Ammon's horn (tissue), 1 donor: ENCODE data around the gene PTAFR.
"Not testable (repeated sequence)": the region's sequence is repeated elsewhere in the genome, so short reads cannot be mapped to it uniquely, and the experiment has no call there.

Source experiments
- DNase-seq: peaks from one replicate; pipeline ENCODE4 v3.0.0-alpha.2; 2016; ENCODE audit warnings: low spot score

Gene PTAFR

DNA sequence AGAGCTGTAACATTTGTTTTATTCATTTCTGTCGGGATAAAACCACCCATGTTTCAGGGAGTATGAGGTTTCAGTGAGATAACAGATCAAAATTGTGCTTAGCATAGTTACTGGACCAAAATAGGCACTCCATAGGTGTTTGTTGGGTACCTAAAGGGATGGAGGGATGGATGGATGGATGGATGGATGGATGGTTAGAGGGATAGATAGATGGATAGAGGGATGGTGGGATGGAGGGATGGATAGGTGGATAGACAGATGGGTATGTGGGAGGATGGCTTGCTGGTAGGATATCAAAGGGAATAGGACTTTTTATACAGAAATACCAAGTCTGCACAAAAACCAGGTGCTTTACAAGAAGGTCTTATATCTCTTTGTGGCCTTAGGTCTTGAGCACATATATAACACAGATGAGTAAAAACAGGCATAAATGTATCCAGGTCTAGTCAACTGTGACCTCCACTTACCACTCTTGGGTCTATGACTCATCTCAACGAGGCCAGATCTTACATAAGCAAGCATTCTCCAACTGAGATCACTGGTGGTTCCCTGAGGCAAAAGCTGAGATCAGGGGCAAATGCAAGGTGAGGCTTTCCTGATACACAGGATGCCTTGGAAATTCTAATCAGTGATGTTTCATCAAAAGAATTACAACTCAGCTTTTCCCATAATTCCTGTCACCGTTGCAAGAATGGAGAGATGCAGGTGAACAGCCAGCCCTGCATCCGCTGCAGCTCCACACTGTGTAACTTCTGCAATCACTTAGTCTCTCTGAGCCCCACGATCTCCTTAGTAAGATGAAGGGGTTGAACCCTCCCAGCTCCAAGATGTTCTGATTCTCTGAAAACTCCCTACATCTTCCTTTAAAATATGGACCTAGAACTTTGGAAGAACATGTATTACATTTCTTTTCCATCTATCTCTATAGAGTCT lies 32.0 kb downstream of the PTAFR start:
- DNase-seq, result no peak

- DNase-seq, result no peak
Observed at GRCh38 chr1:28143496-28144202, 32.8 kb downstream of the PTAFR start.

DNA sequence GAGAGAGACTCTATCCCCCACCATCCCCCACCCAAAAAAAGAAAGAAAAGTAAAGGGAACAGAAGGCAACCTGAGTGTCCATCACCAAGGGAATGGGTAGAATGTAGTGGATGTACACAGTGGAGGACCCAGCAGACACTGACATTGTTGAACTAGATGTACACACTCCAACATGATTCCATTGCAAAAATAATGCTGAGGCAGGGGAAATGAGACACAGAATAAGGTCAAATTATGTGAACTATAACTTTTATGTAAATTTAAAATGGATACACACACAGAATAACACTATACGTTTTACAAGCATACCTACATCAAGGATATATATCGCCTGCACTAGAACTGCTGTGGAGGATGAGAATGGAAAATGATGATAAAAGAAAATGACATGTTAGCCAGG lies 34.8 kb downstream of the PTAFR start:
- no peak for DNase-seq

DNA sequence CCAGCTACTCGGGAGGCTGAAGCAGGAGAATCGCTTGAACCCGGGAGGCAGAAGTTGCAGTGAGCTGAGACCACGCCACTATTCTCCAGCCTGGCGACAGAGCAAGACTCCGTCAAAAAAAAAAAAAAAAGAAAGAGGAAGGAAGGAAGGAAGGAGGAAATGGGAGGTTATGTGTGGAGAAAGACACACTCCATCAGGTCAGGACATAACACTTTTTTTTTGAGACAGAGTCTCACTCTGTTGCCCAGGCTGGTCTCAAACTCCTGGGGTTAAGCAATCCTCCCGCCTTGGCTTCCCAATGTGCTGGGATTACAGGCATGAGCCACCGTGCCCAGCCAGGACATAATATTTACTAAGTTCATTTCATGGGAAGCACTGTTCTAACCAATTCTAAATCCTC lies 36.6 kb downstream of the PTAFR start:
- DNase-seq, result not testable (repeated sequence)

- DNase-seq, result peak; percentile 47
Observed at GRCh38 chr1:28139025-28139712, 37.3 kb downstream of the PTAFR start.

DNA sequence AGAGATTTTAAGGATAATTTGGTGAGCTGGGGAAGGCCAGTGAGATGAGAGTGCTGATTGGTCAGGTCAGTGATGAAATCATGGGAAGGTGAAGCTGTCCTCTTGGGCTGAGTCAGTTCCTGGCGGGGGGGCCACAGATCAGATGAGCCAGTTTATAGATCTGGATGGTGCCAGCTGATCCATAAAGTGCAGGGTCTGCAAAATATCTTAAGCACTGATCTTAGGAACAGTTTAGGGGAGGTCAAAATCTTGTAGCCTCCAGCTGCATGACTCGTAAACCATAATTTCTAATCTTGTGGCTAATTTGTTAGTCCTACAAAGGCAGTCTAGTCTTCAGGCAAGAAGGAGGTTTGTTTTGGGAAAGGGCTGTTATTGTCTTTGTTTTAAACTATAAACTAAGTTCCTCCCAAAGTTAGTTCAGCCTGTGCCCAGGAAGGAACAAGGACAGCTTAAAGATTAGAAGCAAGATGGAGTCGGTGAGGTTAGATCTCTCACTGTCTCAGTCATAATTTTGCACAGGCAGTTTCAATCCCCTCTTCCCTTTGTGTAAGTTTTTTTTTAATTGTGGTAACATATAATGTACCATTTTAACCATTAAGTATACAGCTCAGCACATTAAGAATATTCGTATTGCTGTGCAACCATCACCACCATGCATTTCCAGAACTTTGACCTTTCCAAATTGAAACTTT lies 39.4 kb downstream of the PTAFR start:
- DNase-seq, result no peak

DNA sequence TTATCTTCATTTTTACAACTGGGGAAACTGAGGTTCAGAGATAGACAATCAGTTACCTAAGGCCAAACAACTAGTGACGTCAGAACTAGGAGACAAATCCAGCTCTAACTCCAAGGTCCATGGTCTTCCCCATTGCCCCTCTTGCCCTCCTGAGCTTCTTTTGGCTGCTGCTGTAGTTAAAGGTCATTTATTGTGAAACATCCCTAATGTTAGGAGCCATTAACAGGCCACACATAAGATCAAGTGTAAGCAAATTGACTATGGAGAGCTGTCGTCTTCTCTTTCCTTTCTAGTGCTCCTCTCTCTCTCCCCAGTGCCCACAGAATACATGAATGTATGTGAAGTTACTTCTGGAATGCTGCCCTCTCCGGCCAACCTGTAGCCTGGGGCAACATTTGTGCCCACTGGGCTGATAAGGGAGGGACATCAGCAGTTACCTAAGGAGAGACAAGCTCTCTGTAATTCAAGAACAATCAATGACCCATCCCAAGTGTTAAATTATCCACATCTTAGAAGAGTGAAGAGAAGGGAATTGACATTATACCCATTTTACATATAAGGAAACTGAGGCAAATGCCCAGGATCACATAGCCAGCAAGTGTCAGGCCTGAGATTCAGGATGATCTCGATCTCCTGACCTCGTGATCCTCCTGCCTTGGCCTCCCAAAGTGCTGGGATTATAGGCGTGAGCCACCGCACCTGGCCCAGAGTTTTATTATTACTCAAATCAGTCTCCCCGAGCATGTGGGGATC lies 40.1 kb downstream of the PTAFR start:
- no peak for DNase-seq

GRCh38 chr1:28135371-28136168 lies 40.9 kb downstream of the PTAFR start:
- DNase-seq, result no peak

GRCh38 chr1:28134651-28135207 lies 41.8 kb downstream of the PTAFR start:
- no peak for DNase-seq

- DNase-seq, result no peak
Observed at GRCh38 chr1:28132171-28133167, 44.0 kb downstream of the PTAFR start.

- no peak for DNase-seq
Observed at GRCh38 chr1:28130901-28131300, 45.6 kb downstream of the PTAFR start.

GRCh38 chr1:28129150-28129549 lies 47.3 kb downstream of the PTAFR start:
- DNase-seq, result no peak

DNA sequence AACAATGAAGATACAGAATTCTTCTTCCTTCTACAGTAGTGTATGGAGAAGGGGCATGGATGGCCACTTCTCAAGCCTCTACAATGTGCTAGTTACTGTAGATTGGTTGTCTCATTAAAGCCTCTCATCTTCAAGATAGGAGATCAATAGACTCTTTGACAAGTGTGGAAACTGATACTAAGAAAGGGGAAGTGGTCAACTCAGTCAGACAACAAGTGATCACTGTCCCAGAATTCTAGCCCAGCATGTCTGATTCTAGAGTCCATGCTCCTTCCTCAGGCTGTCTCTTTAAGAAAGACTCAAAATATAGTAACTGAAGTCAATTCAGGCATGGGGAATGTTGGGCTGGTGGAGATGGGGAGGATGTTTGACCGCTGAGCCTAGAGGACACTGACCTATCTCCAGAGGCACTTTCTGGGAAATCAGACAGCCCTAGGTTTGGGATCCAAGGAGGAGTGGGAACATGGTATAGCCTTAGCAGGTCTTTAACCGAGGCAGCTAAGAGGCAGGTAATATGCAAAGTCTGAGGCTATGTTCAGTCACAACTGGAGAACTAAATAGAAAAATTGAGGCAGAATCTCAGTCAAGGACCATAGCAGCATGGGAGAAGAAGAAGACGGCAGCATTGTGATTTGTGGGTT lies 48.8 kb downstream of the PTAFR start:
- peak; percentile 53 for DNase-seq

GRCh38 chr1:28126783-28127490 lies 49.6 kb downstream of the PTAFR start:
- DNase-seq, result no peak

DNA sequence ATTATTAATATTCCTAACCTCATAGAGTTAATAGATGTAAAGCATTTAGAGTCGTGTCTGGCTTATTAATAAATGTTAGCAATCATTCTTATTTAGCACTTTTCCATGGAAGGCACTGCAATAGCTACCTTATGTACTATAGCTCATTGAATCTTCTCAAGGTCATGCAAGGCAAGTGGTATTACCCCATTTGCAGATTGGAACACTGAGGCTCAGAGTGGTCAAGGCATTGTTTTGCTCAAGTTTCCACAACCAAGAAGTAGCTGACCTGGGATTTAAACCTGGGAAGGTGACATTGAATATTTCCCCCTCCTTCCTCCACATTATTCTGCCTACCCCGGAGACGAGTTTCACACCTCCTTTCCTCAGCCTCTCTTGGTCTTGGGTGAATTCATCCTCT lies 50.3 kb downstream of the PTAFR start:
- DNase-seq, result no peak

DNA sequence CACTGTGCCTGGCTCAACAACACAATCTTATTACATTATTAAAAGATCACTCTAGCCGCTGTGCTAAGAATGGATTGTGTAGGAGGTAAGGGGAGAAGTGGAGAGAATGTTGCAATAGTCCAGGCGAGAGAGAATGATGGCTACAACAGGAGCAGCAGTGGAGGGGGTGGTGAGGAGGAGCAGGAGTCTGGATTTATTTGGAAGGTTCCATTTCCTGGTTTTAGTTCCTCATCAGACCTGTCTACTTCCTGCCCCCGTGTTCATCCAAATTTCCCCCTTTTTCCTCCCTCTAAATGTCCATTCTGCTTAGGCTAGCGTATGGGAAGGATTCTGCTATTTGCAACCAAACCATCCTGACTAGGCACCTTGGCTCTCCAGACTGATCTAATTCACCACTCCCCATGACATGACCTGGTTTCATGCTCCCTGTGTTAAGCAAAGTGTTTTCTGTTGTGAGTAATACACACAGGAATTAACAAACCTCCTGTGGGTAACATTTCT lies 53.0 kb downstream of the PTAFR start:
- DNase-seq, result peak; percentile 65

- DNase-seq, result no peak
Observed at GRCh38 chr1:28122183-28122582, 54.3 kb downstream of the PTAFR start.

DNA sequence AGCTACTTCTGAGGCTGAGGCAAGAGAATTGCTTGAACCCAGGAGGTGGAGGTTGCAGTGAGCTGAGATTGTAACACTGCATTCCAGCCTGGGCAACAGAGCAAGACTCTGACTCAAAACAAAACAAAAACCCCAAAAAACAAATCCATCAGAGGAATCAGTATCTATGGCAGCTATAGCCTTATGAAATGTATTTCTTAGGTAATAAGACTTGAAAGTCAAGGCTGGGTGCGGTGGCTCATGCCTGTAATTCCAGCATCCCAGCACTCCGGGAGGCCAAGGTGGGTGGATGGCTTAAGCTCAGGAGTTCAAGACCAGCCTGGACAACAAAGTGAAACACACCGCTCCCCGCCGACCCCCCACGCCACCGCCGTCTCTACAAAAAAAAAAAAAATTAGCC lies 56.9 kb downstream of the PTAFR start:
- no peak for DNase-seq
